ENCODE results near the gene KCNMB1.

The KCNMB1 gene

DNA sequence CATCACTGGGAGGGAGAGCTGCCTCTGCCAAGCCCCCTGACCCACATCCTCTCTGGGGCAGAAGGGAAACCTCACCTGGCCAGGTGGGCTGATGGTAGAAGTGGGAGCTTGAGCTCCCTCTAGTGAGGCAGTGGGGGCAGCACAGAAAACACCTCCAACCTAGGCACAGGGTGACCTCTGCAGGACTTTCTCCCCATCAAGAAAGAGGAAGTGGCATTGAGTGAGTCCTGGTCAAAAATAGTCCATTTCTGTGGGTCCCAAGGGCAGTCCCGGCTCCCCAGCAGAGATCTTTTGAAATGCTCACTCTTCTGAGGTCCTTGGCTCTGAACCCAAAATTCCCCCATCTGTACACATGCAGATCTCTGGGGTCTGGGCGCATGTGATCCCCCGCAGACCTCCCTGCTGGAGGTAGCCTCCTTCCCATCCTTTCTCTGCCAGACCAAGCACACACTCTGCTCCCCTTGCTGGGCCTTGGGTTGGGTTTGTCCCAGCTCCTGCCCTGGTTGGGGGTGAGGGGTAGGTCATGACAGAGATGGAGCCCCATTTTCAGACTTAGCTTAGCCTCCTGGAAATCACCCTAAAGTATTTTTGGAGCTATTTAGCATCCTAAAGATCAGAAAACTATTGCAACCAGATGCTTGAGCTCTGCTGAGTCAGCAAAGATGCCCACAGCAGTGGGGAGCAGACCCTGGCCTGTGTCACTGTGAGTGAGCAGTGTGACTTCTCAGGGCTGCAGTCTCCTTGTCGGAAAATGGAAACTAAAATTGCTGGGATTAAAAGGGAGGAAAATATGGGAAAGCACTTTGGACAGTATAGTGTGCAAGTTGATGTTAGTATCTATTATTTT, 50.0 kb downstream of the KCNMB1 start:
- peak; percentile 68 to 72 for DNase-seq

GRCh38 chr5:170338291-170338690, 50.9 kb downstream of the KCNMB1 start:
- DNase-seq = no peak

- no peak for DNase-seq
Measured at GRCh38 chr5:170337045-170337733, 52.0 kb downstream of the KCNMB1 start.

DNA sequence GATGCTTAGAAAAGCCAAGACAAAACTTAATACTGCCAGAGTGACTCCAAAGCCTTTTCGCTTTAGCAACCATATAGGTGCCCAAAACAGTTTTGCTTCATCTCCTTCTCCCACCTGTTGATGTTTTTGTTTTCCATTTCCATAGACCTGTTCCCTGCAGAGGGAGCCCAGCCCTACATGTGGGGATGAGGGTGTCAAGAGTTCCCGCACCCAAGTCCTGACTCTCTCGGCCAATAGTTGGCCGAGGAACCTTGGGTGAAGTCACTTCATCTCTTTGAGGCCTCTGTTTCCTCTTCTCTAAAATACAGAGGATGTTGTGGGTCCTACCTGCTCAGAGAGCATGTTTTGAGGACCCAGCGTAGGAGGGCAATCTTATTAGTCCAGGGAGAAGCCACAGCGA, 53.1 kb downstream of the KCNMB1 start:
- DNase-seq = no peak

DNA sequence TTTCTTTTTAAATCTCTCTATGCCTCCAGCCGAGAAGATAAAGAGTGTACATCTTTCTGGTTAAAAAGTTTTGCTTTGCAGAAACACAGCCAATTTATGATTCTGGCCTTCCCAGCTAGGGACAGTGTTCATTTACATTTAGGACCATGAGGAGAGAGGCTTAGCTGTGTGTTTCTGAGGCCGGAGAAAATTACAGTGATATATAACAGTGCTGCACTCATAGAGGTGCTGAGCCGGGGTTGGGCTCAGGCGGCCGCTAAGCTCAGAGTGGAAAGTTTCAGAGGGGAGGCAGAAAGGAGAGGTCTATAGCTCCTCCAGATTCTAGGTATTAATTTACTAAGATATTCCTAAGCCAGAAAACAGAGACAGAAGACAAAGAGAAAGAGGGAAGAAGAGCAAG, 54.5 kb downstream of the KCNMB1 start:
- peak in 1 of 2 experiments; percentile 50 for DNase-seq

- DNase-seq = peak; percentile 66 to 77
Measured at GRCh38 chr5:170333161-170333910, 55.8 kb downstream of the KCNMB1 start.

DNA sequence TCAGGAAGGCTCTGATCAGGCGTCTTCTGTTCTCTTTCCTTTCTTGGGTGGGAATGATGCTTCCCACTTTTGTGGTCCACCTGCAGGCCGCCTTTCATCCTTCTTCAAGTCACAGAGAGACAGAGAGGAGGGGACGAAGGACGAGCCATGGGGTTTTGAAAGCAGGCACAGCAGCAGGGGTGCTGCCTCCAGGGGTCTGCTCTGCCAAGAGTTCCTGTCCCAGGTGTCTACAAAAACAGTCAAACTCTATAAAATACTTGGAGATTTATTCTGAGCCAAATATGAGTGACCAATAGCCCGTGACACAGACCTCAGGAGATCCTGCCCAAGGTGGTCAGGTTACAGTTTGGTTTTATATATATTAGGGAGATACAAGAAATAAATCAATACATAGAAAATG, 57.1 kb downstream of the KCNMB1 start:
- no peak for DNase-seq

DNA sequence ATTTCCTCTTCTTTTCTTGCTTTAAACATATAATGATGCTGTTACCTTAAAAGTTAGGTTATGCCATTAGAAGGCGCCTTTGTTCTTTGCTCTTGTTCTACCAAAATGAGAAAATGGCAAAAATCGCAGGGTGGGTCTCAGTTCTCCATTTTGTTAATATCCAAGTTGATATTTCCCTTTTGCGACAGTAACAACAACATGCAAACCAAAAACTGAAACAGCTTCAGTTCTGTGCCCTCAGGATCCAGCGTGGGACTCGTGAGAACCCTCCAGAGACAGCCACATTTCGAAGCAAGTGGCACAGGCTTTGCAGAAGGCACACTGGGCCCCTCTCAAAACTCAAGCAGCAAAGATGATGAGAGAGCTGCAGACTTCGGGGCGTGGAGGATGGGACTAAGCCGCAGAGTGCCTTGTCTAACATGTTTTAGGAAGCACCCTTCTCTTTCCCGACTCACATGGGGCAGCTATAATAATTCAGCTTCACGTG, 58.6 kb downstream of the KCNMB1 start:
- DNase-seq = peak in 1 of 2 experiments; percentile 48

DNA sequence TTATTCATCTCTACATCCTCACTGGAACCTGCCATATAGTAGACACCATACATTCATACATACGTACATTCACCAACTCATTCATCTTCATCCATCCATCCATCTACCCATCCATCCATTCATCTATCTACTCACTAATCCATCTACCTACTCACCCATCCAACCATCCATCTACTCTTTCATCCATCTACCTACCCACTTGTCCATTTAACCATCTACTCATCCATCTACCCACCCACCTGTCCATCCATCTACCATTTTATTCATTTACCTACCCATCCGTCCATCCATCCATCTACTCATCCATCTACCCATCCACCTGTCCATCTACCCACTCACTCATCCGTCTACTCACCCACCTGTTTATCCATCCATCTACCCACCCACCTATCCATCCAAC, 59.6 kb downstream of the KCNMB1 start:
- DNase-seq = no peak

DNA sequence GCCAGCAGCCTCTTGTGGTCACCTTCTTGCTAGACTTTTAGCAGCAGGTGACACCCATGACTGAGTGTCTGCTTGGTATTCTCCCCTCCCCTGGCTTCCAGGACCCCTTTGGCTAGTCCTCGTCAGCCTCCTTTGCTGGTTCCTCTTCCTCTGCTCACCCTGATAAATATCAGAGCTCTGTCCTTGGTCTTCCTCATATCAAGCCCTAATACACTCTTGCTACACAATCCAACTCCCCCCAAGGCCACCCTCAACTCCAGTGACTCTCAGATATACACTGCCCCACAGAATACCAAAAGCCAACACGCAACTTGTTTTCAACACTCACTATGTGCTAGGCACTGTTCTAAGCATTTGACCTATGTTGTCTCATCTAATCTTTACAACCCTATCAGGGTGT, 61.3 kb downstream of the KCNMB1 start:
- DNase-seq = no peak

DNA sequence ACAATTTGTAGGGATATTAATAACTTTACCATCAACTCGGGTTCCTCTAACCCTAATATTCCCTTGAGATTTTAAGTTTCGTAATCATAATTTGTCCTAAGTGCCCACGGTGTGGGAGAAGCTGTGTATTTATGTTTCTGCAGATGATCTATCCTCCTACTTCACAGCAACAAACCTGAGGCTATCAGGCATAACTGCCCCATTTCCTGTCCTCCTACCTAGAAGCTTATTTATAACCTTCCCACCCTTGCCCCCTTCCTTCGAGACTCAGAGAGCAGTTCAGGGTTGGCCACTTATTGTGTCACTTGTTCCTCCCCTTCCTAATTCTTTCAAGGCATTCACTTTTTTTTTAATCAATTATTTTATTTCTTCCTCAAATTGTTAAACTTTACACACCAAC, 62.0 kb downstream of the KCNMB1 start:
- no peak for DNase-seq
